HEK293 (cell line): ENCODE results near the gene ITGB1.

Experiments used
- CTCF ChIA-PET: fragments of 350-600 bp; formaldehyde crosslinking; extraction: SDS; loops from one replicate; lab custom pipeline; 2021; ENCODE audit warnings: antibody characterized with exemption; lab: Yijun Ruan, JAX
- POLR2A ChIA-PET: fragments of 300-600 bp; formaldehyde crosslinking; extraction: SDS; loops from one replicate; lab custom pipeline; 2020; ENCODE audit warnings: antibody characterized with exemption, inconsistent platforms; lab: Yijun Ruan, JAX
- H3K27ac ChIP-seq: fragments of 200-500 bp; sonication (Bioruptor generic); 2 replicates; pipeline ENCODE4 v1.5.1; 2014; ENCODE audit warnings: low read depth, low read length, control low read depth, inconsistent platforms; ENCODE audit errors: extremely low read depth
- H3K36me3 ChIP-seq, 2 experiments: fragments of 200-500 bp in 1 of 2; sonication (Bioruptor generic) in 1 of 2; 1 replicate in 1 of 2; 2 replicates in 1 of 2; pipeline ENCODE4 v1.5.1; 2014 to 2017; ENCODE audit warnings: inconsistent platforms in 2 of 2, low read length in 2 of 2; ENCODE audit not compliant: control insufficient read depth in 2 of 2, insufficient read depth in 1 of 2
- H3K4me1 ChIP-seq: fragments of 200-500 bp; sonication (Bioruptor generic); 2 replicates; pipeline ENCODE4 v1.5.1; 2014; ENCODE audit warnings: mild to moderate bottlenecking, low read length, inconsistent platforms; ENCODE audit not compliant: control insufficient read depth, insufficient read depth
- H3K4me3 ChIP-seq: 2 replicates; pipeline ENCODE4 v1.5.1; 2011; ENCODE audit warnings: low read depth, mild to moderate bottlenecking, control low read depth, low read length, moderate library complexity
- H3K9me3 ChIP-seq: fragments of 200-500 bp; sonication (Bioruptor generic); 2 replicates; pipeline ENCODE4 v1.5.1; 2014; ENCODE audit warnings: low read depth, low read length, inconsistent platforms; ENCODE audit not compliant: control insufficient read depth, insufficient read depth
- ATF2 ChIP-seq: fragments of 450-650 bp; formaldehyde crosslinking; IDR thresholded peaks from 2 replicates; pipeline ENCODE4 v1.5.1; 2016; ENCODE audit warnings: missing biosample characterization, missing genetic modification characterization, low read depth
- KLF8 ChIP-seq: fragments of 450-650 bp; formaldehyde crosslinking; IDR thresholded peaks from 2 replicates; pipeline ENCODE4 v1.5.1; 2016; ENCODE audit warnings: missing biosample characterization, missing genetic modification characterization
- MYNN ChIP-seq: fragments of 450-650 bp; formaldehyde crosslinking; IDR thresholded peaks from 2 replicates; pipeline ENCODE4 v1.5.1; 2016; ENCODE audit warnings: missing biosample characterization, missing genetic modification characterization, borderline replicate concordance
- WT1 ChIP-seq: fragments of 450-650 bp; formaldehyde crosslinking; IDR thresholded peaks from 2 replicates; pipeline ENCODE4 v1.5.1; 2016; ENCODE audit warnings: missing biosample characterization, missing genetic modification characterization
- ZEB2 ChIP-seq: fragments of 450-650 bp; formaldehyde crosslinking; IDR thresholded peaks from 2 replicates; pipeline ENCODE4 v1.5.1; 2016; ENCODE audit warnings: missing biosample characterization, missing genetic modification characterization
- ZFHX2 ChIP-seq: fragments of 450-650 bp; formaldehyde crosslinking; conservative IDR thresholded peaks from 2 replicates; pipeline ENCODE4 v1.5.1; 2016; ENCODE audit warnings: missing biosample characterization, missing genetic modification characterization
- ZIC2 ChIP-seq: fragments of 450-650 bp; formaldehyde crosslinking; IDR thresholded peaks from 2 replicates; pipeline ENCODE4 v1.5.1; 2016; ENCODE audit warnings: missing biosample characterization, missing genetic modification characterization
- ZNF10 ChIP-seq: fragments of 450-650 bp; formaldehyde crosslinking; IDR thresholded peaks from 2 replicates; pipeline ENCODE4 v1.5.1; 2017; ENCODE audit warnings: missing biosample characterization, missing genetic modification characterization
- ZNF114 ChIP-seq: fragments of 450-650 bp; formaldehyde crosslinking; IDR thresholded peaks from 2 replicates; pipeline ENCODE4 v1.5.0; 2017; ENCODE audit warnings: missing biosample characterization, missing genetic modification characterization
- ZNF341 ChIP-seq: fragments of 450-650 bp; formaldehyde crosslinking; IDR thresholded peaks from 2 replicates; pipeline ENCODE4; 2016; ENCODE audit warnings: low read depth, missing biosample characterization, missing genetic modification characterization
- ZNF350 ChIP-seq: fragments of 450-650 bp; formaldehyde crosslinking; IDR thresholded peaks from 2 replicates; pipeline ENCODE4 v1.5.0; 2017; ENCODE audit warnings: missing biosample characterization, mild to moderate bottlenecking, missing genetic modification characterization
- ZNF529 ChIP-seq: fragments of 450-650 bp; formaldehyde crosslinking; IDR thresholded peaks from 2 replicates; pipeline ENCODE4 v1.5.1; 2017; ENCODE audit warnings: missing genetic modification characterization, missing biosample characterization; ENCODE audit not compliant: insufficient replicate concordance
- ZNF530 ChIP-seq: fragments of 450-650 bp; formaldehyde crosslinking; IDR thresholded peaks from 2 replicates; pipeline ENCODE4 v1.5.1; 2016; ENCODE audit warnings: low read depth, missing biosample characterization, missing genetic modification characterization
- ZNF624 ChIP-seq: fragments of 450-650 bp; formaldehyde crosslinking; IDR thresholded peaks from 2 replicates; pipeline ENCODE4 v1.5.1; 2017; ENCODE audit warnings: missing biosample characterization, missing genetic modification characterization
- ZNF660 ChIP-seq: fragments of 450-650 bp; IDR thresholded peaks from 2 replicates; pipeline ENCODE4 v1.5.1; 2018; ENCODE audit warnings: missing biosample characterization, mild to moderate bottlenecking, missing genetic modification characterization
- ZNF664 ChIP-seq: fragments of 450-650 bp; formaldehyde crosslinking; IDR thresholded peaks from 2 replicates; pipeline ENCODE4 v1.5.1; 2016; ENCODE audit warnings: missing biosample characterization, missing genetic modification characterization
- ZNF76 ChIP-seq: fragments of 450-650 bp; formaldehyde crosslinking; IDR thresholded peaks from 2 replicates; pipeline ENCODE4; 2016; ENCODE audit warnings: low read depth, missing biosample characterization, missing genetic modification characterization, borderline replicate concordance
- ZNF777 ChIP-seq: fragments of 450-650 bp; formaldehyde crosslinking; IDR thresholded peaks from 2 replicates; pipeline ENCODE4 v1.5.1; 2017; ENCODE audit warnings: missing biosample characterization, missing genetic modification characterization, borderline replicate concordance
- ZNF843 ChIP-seq: fragments of 450-650 bp; formaldehyde crosslinking; IDR thresholded peaks from 2 replicates; pipeline ENCODE4 v1.5.1; 2016; ENCODE audit warnings: missing biosample characterization, missing genetic modification characterization
- TF ChIP-seq, protein P1 (sequence below): IDR thresholded peaks from 2 replicates; pipeline ENCODE4 v1.6.1; 2011; ENCODE audit warnings: mild to moderate bottlenecking, low read depth, low read length, borderline replicate concordance
- TF ChIP-seq, protein P2 (sequence below): fragments of 450-650 bp; formaldehyde crosslinking; IDR thresholded peaks from 2 replicates; pipeline ENCODE4 v1.5.1; 2016; ENCODE audit warnings: missing biosample characterization, missing genetic modification characterization
- TF ChIP-seq, protein P3 (sequence below): fragments of 450-650 bp; formaldehyde crosslinking; IDR thresholded peaks from 2 replicates; pipeline ENCODE4 v1.5.1; 2016; ENCODE audit warnings: missing biosample characterization, missing genetic modification characterization

The ITGB1 gene

GRCh38 chr10:32972460-32972859 lies 14.4 kb upstream of the ITGB1 start:
- TF ChIP-seq ZIC2 (tag by site-specific recombination) (no peak), ATF2 (tag by site-specific recombination) (no peak), MYNN (tag by site-specific recombination) (no peak), KLF8 (tag by site-specific recombination) (no peak), ZNF10 (tag by site-specific recombination) (no peak)
- H3K36me3 ChIP-seq = no peaks in the 10 kb centered on the region
- H3K4me1 ChIP-seq = no peaks in the 10 kb centered on the region
- H3K4me3 ChIP-seq = no peak overlapping the region
- H3K9me3 ChIP-seq = no peaks in the 10 kb centered on the region
- H3K27ac ChIP-seq = no peak overlapping the region
- ChIA-PET CTCF (interaction anchor here (0.8 kb wide), 1 partner anchor 8 kb away, joined by 3 read pairs; no protein-coding TSS in a partner anchor), POLR2A (interaction anchor here (2.0 kb wide), 1 partner anchor 8 kb away, joined by 10 read pairs; no protein-coding TSS in a partner anchor)

- H3K9me3 ChIP-seq = no peaks in the 10 kb centered on the region
- ChIA-PET CTCF (interaction anchor here (0.7 to 0.9 kb wide), 3 partner anchors 9 to 620 kb away, joined by 3 to 4 read pairs (median 3); no protein-coding TSS in a partner anchor), POLR2A (interaction anchor here (2.0 kb wide), 1 partner anchor 9 kb away, joined by 10 read pairs; no protein-coding TSS in a partner anchor)
- no peak overlapping the region for H3K4me3 ChIP-seq
- H3K27ac ChIP-seq = no peak overlapping the region
- TF ChIP-seq, protein P1, sequence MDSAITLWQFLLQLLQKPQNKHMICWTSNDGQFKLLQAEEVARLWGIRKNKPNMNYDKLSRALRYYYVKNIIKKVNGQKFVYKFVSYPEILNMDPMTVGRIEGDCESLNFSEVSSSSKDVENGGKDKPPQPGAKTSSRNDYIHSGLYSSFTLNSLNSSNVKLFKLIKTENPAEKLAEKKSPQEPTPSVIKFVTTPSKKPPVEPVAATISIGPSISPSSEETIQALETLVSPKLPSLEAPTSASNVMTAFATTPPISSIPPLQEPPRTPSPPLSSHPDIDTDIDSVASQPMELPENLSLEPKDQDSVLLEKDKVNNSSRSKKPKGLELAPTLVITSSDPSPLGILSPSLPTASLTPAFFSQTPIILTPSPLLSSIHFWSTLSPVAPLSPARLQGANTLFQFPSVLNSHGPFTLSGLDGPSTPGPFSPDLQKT = no peak
- TF ChIP-seq, protein P2, sequence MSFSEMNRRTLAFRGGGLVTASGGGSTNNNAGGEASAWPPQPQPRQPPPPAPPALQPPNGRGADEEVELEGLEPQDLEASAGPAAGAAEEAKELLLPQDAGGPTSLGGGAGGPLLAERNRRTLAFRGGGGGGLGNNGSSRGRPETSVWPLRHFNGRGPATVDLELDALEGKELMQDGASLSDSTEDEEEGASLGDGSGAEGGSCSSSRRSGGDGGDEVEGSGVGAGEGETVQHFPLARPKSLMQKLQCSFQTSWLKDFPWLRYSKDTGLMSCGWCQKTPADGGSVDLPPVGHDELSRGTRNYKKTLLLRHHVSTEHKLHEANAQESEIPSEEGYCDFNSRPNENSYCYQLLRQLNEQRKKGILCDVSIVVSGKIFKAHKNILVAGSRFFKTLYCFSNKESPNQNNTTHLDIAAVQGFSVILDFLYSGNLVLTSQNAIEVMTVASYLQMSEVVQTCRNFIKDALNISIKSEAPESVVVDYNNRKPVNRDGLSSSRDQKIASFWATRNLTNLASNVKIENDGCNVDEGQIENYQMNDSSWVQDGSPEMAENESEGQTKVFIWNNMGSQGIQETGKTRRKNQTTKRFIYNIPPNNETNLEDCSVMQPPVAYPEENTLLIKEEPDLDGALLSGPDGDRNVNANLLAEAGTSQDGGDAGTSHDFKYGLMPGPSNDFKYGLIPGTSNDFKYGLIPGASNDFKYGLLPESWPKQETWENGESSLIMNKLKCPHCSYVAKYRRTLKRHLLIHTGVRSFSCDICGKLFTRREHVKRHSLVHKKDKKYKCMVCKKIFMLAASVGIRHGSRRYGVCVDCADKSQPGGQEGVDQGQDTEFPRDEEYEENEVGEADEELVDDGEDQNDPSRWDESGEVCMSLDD = no peak
- no peak for TF ChIP-seq ZEB2 (tag by site-specific recombination)
- TF ChIP-seq, all 188 proteins: peak for 0
- no peaks in the 10 kb centered on the region for H3K36me3 ChIP-seq
- no peaks in the 10 kb centered on the region for H3K4me1 ChIP-seq
Observed at GRCh38 chr10:32971536-32972091, 13.6 kb upstream of the ITGB1 start.

GRCh38 chr10:32970910-32971309 lies 12.9 kb upstream of the ITGB1 start:
- H3K36me3 ChIP-seq = no peaks in the 10 kb centered on the region
- H3K9me3 ChIP-seq = no peaks in the 10 kb centered on the region
- no peak overlapping the region for H3K27ac ChIP-seq
- ChIA-PET CTCF (interaction anchor here (0.9 kb wide), 1 partner anchor 38 kb away, joined by 3 read pairs; no protein-coding TSS in a partner anchor), POLR2A (interaction anchor here (2.0 kb wide), 1 partner anchor 9 kb away, joined by 10 read pairs; no protein-coding TSS in a partner anchor)
- H3K4me1 ChIP-seq = no peaks in the 10 kb centered on the region
- H3K4me3 ChIP-seq = no peak overlapping the region
- no peak for TF ChIP-seq ZNF76 (tag by site-specific recombination)
- TF ChIP-seq ZNF777 (tag by site-specific recombination) = no peak
- TF ChIP-seq ZNF529 (tag by site-specific recombination) = no peak
- no peak for TF ChIP-seq ZNF114
- no peak for TF ChIP-seq ZNF660 (tag by site-specific recombination)
- no peak for TF ChIP-seq ATF2 (tag by site-specific recombination)
- no peak for TF ChIP-seq ZNF624 (tag by site-specific recombination)
- TF ChIP-seq ZNF664 (tag by site-specific recombination) = no peak
- no peak for TF ChIP-seq WT1
- TF ChIP-seq, protein P3, sequence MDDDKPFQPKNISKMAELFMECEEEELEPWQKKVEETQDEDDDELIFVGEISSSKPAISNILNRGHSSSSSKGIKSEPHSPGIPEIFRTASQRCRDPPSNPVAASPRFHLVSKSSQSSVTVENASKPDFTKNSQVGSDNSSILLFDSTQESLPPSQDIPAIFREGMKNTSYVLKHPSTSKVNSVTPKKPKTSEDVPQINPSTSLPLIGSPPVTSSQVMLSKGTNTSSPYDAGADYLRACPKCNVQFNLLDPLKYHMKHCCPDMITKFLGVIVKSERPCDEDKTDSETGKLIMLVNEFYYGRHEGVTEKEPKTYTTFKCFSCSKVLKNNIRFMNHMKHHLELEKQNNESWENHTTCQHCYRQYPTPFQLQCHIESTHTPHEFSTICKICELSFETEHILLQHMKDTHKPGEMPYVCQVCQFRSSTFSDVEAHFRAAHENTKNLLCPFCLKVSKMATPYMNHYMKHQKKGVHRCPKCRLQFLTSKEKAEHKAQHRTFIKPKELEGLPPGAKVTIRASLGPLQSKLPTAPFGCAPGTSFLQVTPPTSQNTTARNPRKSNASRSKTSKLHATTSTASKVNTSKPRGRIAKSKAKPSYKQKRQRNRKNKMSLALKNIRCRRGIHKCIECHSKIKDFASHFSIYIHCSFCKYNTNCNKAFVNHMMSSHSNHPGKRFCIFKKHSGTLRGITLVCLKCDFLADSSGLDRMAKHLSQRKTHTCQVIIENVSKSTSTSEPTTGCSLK (tag by site-specific recombination) = no peak
- TF ChIP-seq ZNF341 (tag by site-specific recombination) = no peak
- no peak for TF ChIP-seq ZFHX2 (tag by site-specific recombination)
- no peak for TF ChIP-seq ZNF530 (tag by site-specific recombination)
- no peak for TF ChIP-seq ZNF843 (tag by site-specific recombination)
- no peak for TF ChIP-seq ZNF350
